ENCODE data around the gene CDH16.

The CDH16 gene

DNA sequence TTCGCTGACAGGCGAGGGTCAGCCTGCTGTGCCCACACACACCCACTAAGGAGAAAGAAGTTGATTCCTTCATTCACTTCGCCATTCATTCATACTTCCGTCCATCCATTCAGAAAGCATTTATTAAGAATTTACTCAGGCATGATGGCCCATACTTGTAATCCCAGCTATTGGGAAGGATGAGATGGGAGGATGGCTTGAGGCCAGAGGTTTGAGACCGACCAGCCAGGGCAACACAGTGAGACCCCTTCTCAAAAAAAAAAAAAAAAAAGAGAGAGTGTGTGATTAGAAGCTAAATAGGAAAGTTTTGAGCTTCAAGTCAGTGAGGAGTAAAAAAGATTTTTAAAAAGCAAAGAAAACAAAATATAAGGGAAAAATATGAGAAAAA is 25.4 kb upstream of the CDH16 start:
- no peak for DNase-seq
- Histone ChIP-seq H3K27ac (no peak overlapping the region), H3K36me3 (peaks cover 45% of the 10 kb centered on the region), H3K9me3 (ENCODE audit: severe bottlenecking) (no peaks in the 10 kb centered on the region), H3K27me3 (ENCODE audit: insufficient read depth, low read depth, severe bottlenecking) (no peaks in the 10 kb centered on the region), H3K4me3 (ENCODE audit: low read depth, low read length) (no peak overlapping the region)
- TF ChIP-seq, protein P1, sequence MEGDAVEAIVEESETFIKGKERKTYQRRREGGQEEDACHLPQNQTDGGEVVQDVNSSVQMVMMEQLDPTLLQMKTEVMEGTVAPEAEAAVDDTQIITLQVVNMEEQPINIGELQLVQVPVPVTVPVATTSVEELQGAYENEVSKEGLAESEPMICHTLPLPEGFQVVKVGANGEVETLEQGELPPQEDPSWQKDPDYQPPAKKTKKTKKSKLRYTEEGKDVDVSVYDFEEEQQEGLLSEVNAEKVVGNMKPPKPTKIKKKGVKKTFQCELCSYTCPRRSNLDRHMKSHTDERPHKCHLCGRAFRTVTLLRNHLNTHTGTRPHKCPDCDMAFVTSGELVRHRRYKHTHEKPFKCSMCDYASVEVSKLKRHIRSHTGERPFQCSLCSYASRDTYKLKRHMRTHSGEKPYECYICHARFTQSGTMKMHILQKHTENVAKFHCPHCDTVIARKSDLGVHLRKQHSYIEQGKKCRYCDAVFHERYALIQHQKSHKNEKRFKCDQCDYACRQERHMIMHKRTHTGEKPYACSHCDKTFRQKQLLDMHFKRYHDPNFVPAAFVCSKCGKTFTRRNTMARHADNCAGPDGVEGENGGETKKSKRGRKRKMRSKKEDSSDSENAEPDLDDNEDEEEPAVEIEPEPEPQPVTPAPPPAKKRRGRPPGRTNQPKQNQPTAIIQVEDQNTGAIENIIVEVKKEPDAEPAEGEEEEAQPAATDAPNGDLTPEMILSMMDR (IDR thresholded peaks at IDR 0.05; ENCODE audit: low read depth, low read length) = no peak

DNA sequence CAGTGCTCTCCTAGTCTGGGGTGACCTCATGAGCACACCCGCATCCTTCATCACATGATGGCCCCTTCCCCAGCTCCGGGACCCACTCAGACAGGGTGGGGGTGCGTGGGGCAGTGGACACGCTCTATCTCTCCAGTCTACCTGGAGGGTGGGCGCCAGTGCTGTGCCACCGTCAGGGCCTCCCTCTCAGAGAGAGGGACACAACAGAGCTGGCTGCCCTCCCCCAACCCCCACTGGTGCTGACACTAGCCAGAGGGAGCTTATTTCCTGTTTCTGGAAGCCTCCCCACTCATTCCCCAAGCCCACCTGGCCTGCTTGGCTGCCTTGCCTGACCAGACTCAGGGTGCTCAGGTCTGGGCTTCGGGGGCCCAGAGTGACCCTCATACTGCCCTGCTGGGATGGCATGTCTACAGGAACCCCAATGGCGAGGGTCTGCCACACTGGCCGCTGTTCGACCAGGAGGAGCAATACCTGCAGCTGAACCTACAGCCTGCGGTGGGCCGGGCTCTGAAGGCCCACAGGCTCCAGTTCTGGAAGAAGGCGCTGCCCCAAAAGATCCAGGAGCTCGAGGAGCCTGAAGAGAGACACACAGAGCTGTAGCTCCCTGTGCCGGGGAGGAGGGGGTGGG is 24.9 kb upstream of the CDH16 start:
- H3K4me3 ChIP-seq (ENCODE audit: low read depth, low read length) = no peak overlapping the region
- H3K9me3 ChIP-seq (ENCODE audit: severe bottlenecking) = no peaks in the 10 kb centered on the region
- H3K27ac ChIP-seq = no peak overlapping the region
- H3K27me3 ChIP-seq (ENCODE audit: insufficient read depth, low read depth, severe bottlenecking) = no peaks in the 10 kb centered on the region
- no peak for DNase-seq
- TF ChIP-seq, protein P1 (IDR thresholded peaks at IDR 0.05; ENCODE audit: low read depth, low read length) = no peak
- peaks cover 50% of the 10 kb centered on the region for H3K36me3 ChIP-seq

DNA sequence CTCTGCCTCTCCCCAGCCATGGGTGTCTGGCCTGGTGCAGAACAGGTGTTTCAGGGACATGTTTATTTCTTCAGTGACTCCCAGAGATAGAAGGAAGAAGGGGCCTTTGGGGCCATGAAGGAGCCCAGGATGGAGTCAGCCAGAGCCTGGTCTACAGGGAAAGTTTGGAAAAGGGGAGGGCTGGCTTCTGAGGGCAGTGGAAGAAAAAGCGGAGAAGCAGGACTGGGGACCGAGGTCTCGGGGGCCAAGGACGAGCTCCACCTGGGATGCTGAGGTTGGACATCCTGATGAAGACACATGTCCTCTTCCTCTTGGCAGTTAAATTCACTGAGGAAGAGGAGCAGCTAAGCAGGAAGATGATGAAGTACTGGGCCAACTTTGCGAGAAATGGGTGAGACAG is 24.3 kb upstream of the CDH16 start:
- peaks cover 53% of the 10 kb centered on the region for H3K36me3 ChIP-seq

DNA sequence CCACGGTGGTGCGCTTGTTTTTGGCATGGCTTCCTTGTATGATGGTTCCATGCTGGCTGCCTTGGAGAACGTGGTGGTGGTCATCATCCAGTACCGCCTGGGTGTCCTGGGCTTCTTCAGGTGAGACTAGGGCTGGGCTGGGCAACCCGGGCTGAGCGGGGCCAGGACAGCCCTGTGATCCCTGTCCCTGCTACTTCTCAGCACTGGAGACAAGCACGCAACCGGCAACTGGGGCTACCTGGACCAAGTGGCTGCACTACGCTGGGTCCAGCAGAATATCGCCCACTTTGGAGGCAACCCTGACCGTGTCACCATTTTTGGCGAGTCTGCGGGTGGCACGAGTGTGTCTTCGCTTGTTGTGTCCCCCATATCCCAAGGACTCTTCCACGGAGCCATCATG is 21.6 kb upstream of the CDH16 start:
- no peak overlapping the region for H3K27ac ChIP-seq
- no peak for DNase-seq
- H3K27me3 ChIP-seq (ENCODE audit: insufficient read depth, low read depth, severe bottlenecking) = no peaks in the 10 kb centered on the region
- no peak overlapping the region for H3K4me3 ChIP-seq (ENCODE audit: low read depth, low read length)
- peaks cover 64% of the 10 kb centered on the region for H3K36me3 ChIP-seq
- H3K9me3 ChIP-seq (ENCODE audit: severe bottlenecking) = no peaks in the 10 kb centered on the region
- TF ChIP-seq, protein P1 (IDR thresholded peaks at IDR 0.05; ENCODE audit: low read depth, low read length) = no peak

More for the DNA sequence above, 24.3 kb upstream of the CDH16 start:
- H3K4me3 ChIP-seq (ENCODE audit: low read depth, low read length) = no peak overlapping the region
- H3K9me3 ChIP-seq (ENCODE audit: severe bottlenecking) = no peaks in the 10 kb centered on the region
- DNase-seq = no peak
- H3K27ac ChIP-seq = no peak overlapping the region
- TF ChIP-seq, protein P1 (IDR thresholded peaks at IDR 0.05; ENCODE audit: low read depth, low read length) = no peak
- no peaks in the 10 kb centered on the region for H3K27me3 ChIP-seq (ENCODE audit: insufficient read depth, low read depth, severe bottlenecking)

DNA sequence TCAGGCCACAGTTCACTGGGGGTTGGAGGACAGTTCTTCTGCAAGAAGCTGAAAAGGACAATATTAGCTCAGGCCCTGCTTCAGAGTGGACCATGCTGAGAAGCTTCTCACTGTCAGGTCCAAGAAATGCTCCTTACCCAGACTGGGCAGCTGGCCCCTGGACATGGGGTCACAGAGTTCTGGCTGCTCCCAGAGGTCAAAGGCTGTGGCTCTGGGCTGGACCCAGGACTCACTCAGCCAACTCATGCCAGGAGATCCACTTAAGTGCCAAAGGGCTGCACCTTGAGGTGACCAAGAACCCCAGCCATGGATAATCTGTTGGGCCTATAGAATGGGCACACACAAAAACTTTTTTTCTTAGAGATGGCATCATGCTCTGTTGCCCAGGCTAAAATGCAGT is 20.7 kb upstream of the CDH16 start:
- TF ChIP-seq, protein P1 (IDR thresholded peaks at IDR 0.05; ENCODE audit: low read depth, low read length) = no peak
- Histone ChIP-seq H3K4me3 (ENCODE audit: low read depth, low read length) (no peak overlapping the region), H3K36me3 (peaks cover 64% of the 10 kb centered on the region), H3K27ac (no peak overlapping the region), H3K27me3 (ENCODE audit: insufficient read depth, low read depth, severe bottlenecking) (no peaks in the 10 kb centered on the region), H3K9me3 (ENCODE audit: severe bottlenecking) (no peaks in the 10 kb centered on the region)
- no peak for DNase-seq

DNA sequence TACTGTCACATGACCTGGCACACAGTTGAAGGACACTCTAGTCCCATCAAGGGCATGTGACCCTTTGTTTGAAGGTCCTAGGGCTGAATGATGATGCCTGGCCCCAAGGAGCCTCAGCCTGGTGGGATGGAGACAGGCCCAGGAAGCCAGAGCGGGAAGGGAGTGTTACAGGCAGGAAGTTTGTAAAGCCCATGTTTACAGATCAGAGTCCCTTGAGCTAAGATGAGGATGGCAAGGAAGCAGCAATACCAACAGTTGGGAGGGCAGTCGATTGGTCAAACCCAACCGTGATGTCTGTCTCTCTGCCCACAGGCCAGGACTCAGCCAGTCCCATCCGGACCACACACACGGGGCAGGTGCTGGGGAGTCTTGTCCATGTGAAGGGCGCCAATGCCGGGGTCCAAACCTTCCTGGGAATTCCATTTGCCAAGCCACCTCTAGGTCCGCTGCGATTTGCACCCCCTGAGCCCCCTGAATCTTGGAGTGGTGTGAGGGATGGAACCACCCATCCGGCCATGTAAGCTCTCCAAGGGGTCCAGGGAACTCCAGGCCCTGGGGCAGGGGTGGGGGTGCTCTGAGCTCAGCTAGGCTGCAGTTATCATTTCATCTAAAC is 19.1 kb upstream of the CDH16 start:
- no peaks in the 10 kb centered on the region for H3K27me3 ChIP-seq (ENCODE audit: insufficient read depth, low read depth, severe bottlenecking)
- peaks cover 57% of the 10 kb centered on the region for H3K36me3 ChIP-seq
- no peak overlapping the region for H3K27ac ChIP-seq
- H3K4me3 ChIP-seq (ENCODE audit: low read depth, low read length) = no peak overlapping the region
- TF ChIP-seq, protein P1 (IDR thresholded peaks at IDR 0.05; ENCODE audit: low read depth, low read length) = no peak
- DNase-seq = no peak
- no peaks in the 10 kb centered on the region for H3K9me3 ChIP-seq (ENCODE audit: severe bottlenecking)

Measured in WERI-Rb-1 (cell line).